GM10266 (cell line): ENCODE data around the gene SUPT3H.
"Not testable (repeated sequence)": the region's sequence is repeated elsewhere in the genome, so short reads cannot be mapped to it uniquely, and the experiment has no call there.

Source experiments
- DNase-seq: peaks from one replicate; pipeline ENCODE4 v3.0.0; 2012; ENCODE audit errors: extremely low spot score
- CTCF ChIP-seq: IDR thresholded peaks from 2 replicates; pipeline ENCODE4 v1.5.1; 2012; ENCODE audit warnings: mild to moderate bottlenecking, low read depth; ENCODE audit not compliant: control insufficient read depth, insufficient read depth; ENCODE audit errors: missing control alignments

SUPT3H gene

DNA sequence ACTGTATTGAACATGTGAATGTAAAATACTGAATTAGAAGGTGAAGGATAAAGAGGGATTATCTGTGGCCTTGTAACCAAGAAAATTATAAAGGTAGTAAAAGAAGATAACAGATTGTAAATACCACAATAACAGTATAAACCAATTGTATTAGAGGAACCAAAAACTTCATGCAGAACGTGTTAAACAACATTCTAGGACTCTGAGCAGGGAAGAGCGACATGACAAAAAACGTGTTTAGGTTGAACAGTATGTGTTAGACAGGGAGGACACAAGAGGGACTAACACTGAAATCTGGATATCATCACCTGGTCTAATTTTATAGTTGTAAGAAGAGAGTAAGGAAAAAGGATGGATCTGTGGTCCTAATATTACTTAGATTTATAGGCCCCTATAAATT, 308.6 kb downstream of the SUPT3H start:
- no peak for TF ChIP-seq CTCF
- DNase-seq, result no peak

DNA sequence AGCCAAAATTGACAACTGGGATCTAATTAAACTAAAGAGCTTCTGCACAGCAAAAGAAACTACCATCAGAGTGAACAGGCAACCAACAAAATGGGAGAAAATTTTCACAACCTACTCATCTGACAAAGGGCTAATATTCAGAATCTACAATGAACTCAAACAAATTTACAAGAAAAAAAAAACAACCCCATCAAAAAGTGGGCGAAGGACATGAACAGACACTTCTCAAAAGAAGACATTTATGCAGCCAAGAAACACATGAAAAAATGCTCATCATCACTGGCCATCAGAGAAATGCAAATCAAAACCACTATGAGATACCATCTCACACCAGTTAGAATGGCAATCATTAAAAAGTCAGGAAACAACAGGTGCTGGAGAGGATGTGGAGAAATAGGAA, 310.3 kb downstream of the SUPT3H start:
- not testable (repeated sequence) for DNase-seq

DNA sequence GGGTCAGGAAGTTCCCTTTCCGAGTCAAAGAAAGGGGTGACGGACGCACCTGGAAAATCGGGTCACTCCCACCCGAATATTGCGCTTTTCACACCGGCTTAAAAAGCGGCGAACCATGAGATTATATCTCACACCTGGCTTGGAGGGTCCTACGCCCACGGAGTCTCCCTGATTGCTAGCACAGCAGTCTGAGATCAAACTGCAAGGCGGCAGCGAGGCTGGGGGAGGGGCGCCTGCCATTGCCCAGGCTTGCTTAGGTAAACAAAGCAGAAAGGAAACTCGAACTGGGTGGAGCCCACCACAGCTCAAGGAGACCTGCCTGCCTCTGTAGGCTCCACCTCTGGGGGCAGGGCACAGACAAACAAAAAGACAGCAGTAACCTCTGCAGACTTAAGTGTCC, 315.1 kb downstream of the SUPT3H start:
- not testable (repeated sequence) for DNase-seq

GRCh38 chr6:45057711-45058110, 320.0 kb downstream of the SUPT3H start:
- no peak for DNase-seq
- TF ChIP-seq CTCF, result no peak

GRCh38 chr6:45054610-45055009, 323.1 kb downstream of the SUPT3H start:
- DNase-seq, result no peak
- no peak for TF ChIP-seq CTCF

DNA sequence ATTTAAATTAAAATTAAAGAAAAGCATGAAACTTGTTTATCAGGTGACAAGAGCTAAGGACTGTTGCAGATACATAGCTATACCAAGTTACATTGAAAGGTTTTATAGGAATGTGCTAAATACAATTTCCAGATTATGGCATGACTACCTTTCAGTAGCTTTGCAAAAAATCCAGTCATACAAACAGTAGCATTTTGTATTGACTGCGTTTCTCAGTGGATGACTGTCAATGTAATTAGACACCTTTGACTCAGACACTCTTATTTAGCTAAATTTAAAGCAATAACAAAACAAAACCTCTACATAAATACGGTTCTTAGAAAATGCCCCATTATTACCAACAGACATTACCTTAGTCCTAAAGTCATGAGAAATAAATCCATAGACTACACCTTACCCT, 325.4 kb downstream of the SUPT3H start:
- no peak for DNase-seq
- no peak for TF ChIP-seq CTCF

GRCh38 chr6:45049188-45049843, 328.4 kb downstream of the SUPT3H start:
- no peak for DNase-seq
- TF ChIP-seq CTCF, result no peak

DNA sequence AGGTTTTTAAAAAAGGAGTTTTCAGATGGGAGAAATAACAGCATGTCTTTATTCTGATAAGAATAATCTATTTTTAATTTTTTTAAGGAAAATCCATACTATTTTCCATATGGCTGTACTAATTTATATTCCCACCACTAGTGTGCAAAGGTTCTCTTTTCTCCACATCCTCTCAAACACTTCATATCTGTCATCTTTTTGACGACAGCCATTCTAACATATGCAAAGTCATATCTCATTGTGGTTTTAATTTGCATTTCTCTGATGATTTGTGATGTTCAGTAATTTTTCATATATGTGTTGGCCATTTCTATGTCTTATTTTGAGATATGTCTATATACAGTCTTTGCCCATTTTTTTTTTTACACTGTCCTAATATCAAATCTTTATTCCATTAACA, 330.2 kb downstream of the SUPT3H start:
- no peak for TF ChIP-seq CTCF
- no peak for DNase-seq

- no peak for TF ChIP-seq CTCF
- no peak for DNase-seq
Observed at GRCh38 chr6:45045253-45045601, 332.5 kb downstream of the SUPT3H start.
